LNCaP clone FGC (cell line): ENCODE results near the gene MOGAT2.

Experiments
- DNase-seq: peaks from one replicate; pipeline ENCODE4 v3.0.0-alpha.2; 2011; ENCODE audit warnings: low read depth
- H3K4me3 ChIP-seq: 2 replicates; pipeline ENCODE4 v1.5.1; 2011; ENCODE audit warnings: mild to moderate bottlenecking, low read depth, low read length, control low read depth
- CTCF ChIP-seq: IDR thresholded peaks from 2 replicates; pipeline ENCODE4 v1.5.1; 2012; ENCODE audit warnings: mild to moderate bottlenecking; ENCODE audit not compliant: control insufficient read depth, insufficient read depth; ENCODE audit errors: extremely low read depth

Gene MOGAT2

GRCh38 chr11:75760243-75760642 lies 42.6 kb downstream of the MOGAT2 start:
- no peak for TF ChIP-seq CTCF
- no peak for DNase-seq
- H3K4me3 ChIP-seq = no peak overlapping the region

DNA sequence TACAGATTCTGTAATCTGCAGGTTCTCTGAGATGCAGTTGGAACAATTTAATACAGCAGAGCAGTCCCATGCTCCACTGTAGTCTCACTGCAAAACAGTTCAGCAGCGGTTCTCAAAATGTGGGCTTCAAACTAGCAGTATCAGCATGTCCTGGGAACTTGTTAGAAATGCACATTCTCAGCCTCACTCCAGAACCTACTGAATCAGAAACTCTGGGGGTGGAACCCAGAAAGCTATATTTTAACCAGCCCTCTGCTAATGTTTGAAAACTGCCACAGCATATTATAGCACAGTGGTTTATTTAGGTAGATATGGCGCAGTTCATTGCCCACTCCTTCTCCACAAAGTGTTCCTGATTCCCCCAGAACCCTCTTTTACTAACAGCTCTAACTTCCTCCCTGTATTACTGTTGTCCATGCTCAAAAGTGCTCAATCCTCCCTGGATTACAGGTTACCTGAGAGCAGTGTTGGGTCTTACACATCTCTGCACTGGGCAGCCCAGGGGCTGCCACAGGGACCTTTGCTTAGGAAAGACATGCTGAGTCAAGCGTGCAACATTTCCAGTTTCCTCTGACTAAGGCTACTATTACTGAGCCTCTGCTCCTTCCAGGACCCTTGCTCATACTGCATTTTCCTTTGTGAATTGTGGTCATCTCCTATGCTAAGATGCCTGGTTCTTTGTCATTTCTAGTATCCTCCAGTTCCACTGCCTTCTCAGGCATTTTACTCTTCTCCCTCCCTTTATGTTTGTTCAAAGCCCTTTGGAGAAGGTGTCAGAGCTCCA lies 43.3 kb downstream of the MOGAT2 start:
- H3K4me3 ChIP-seq = no peak overlapping the region
- TF ChIP-seq CTCF = no peak
- DNase-seq = no peak

GRCh38 chr11:75762158-75762557 lies 44.5 kb downstream of the MOGAT2 start:
- TF ChIP-seq CTCF = no peak
- H3K4me3 ChIP-seq = no peak overlapping the region
- DNase-seq = no peak

- no peak for TF ChIP-seq CTCF
- H3K4me3 ChIP-seq = no peak overlapping the region
- no peak for DNase-seq
Observed at GRCh38 chr11:75762885-75763284, 45.2 kb downstream of the MOGAT2 start.

- TF ChIP-seq CTCF = no peak
- no peak for DNase-seq
- no peak overlapping the region for H3K4me3 ChIP-seq
Observed at GRCh38 chr11:75763846-75764245, 46.2 kb downstream of the MOGAT2 start.

DNA sequence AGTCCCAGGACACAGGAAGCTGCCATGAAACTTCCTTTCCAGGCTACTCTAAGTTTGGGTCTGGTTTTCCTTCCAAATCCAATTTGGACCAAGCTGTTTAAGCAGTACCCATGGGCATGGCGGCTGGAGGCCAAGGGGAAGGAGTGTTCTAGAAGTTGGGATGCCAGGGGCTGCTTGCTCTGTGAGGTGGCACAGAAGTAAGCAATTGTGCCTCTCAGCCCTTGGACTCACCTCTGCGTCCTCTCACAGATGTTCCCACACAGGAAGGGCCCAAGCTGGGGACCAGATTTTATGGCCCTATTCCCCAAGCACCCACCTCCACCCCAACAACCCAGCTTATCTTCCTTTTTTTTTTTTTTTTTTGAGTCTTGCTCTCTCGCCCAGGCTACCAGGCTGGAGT lies 47.5 kb downstream of the MOGAT2 start:
- TF ChIP-seq CTCF = no peak

More for the DNA sequence above, 47.5 kb downstream of the MOGAT2 start:
- DNase-seq = no peak
- H3K4me3 ChIP-seq = no peak overlapping the region
